HG03520 (cell line): Measurements from ENCODE around the gene ARMH3.
A peak's percentile ranks its signal among the peaks of the same experiment; 100 is the strongest.
"Not testable (repeated sequence)": the region's sequence is repeated elsewhere in the genome, so short reads cannot be mapped to it uniquely, and the experiment has no call there.

Experiments used
- ATAC-seq: cut with Tn5 transposase; IDR thresholded peaks from one replicate; pipeline ENCODE4 v1.9.1; 2021; ENCODE audit warnings: mild to moderate bottlenecking, moderate library complexity; ENCODE audit not compliant: unreplicated experiment

ARMH3 gene

GRCh38 chr10:102054881-102055646 is 909 bp downstream of the ARMH3 start:
- ATAC-seq: not testable (repeated sequence)

- ATAC-seq: no peak
These were observed 9.9 kb downstream of the ARMH3 start for GRCh38 chr10:102046095-102046494.

- ATAC-seq: no peak
These were observed 10.7 kb downstream of the ARMH3 start for GRCh38 chr10:102045292-102045691.

GRCh38 chr10:102040305-102041050 is 15.5 kb downstream of the ARMH3 start:
- ATAC-seq: no peak

GRCh38 chr10:102038410-102038809 is 17.6 kb downstream of the ARMH3 start:
- no peak for ATAC-seq

- not testable (repeated sequence) for ATAC-seq
These were observed 20.2 kb downstream of the ARMH3 start for GRCh38 chr10:102035807-102036206.

- no peak for ATAC-seq
These were observed 22.2 kb downstream of the ARMH3 start for GRCh38 chr10:102033787-102034186.

GRCh38 chr10:102027261-102027660 is 28.7 kb downstream of the ARMH3 start:
- no peak for ATAC-seq

GRCh38 chr10:102024799-102025198 is 31.2 kb downstream of the ARMH3 start:
- ATAC-seq: no peak

- no peak for ATAC-seq
These were observed 35.0 kb downstream of the ARMH3 start for GRCh38 chr10:102020938-102021337.

GRCh38 chr10:102017295-102017694 is 38.7 kb downstream of the ARMH3 start:
- ATAC-seq: no peak

GRCh38 chr10:102016416-102016815 is 39.6 kb downstream of the ARMH3 start:
- ATAC-seq: no peak

- no peak for ATAC-seq
These were observed 45.0 kb downstream of the ARMH3 start for GRCh38 chr10:102010961-102011360.

GRCh38 chr10:102009801-102010425 is 46.1 kb downstream of the ARMH3 start:
- no peak for ATAC-seq

GRCh38 chr10:102007796-102008195 is 48.2 kb downstream of the ARMH3 start:
- ATAC-seq: no peak

- ATAC-seq: not testable (repeated sequence)
These were observed 48.9 kb downstream of the ARMH3 start for GRCh38 chr10:102007031-102007430.

GRCh38 chr10:102004376-102004775 is 51.6 kb downstream of the ARMH3 start:
- ATAC-seq: no peak

GRCh38 chr10:102003541-102003940 is 52.4 kb downstream of the ARMH3 start:
- no peak for ATAC-seq

- ATAC-seq: peak; percentile 69
These were observed 54.4 kb downstream of the ARMH3 start for GRCh38 chr10:102001435-102002068.

GRCh38 chr10:101997803-101998202 is 58.2 kb downstream of the ARMH3 start:
- no peak for ATAC-seq

GRCh38 chr10:101995451-101996063 is 60.4 kb downstream of the ARMH3 start:
- ATAC-seq: no peak
